NCI-H2107 (cell line): ENCODE results near the gene IFNG-AS1.

ENCODE experiments used
- DNase-seq: peaks from one replicate; lab custom pipeline; 2025; lab: John Stamatoyannopoulos, UW

The IFNG-AS1 gene

DNA sequence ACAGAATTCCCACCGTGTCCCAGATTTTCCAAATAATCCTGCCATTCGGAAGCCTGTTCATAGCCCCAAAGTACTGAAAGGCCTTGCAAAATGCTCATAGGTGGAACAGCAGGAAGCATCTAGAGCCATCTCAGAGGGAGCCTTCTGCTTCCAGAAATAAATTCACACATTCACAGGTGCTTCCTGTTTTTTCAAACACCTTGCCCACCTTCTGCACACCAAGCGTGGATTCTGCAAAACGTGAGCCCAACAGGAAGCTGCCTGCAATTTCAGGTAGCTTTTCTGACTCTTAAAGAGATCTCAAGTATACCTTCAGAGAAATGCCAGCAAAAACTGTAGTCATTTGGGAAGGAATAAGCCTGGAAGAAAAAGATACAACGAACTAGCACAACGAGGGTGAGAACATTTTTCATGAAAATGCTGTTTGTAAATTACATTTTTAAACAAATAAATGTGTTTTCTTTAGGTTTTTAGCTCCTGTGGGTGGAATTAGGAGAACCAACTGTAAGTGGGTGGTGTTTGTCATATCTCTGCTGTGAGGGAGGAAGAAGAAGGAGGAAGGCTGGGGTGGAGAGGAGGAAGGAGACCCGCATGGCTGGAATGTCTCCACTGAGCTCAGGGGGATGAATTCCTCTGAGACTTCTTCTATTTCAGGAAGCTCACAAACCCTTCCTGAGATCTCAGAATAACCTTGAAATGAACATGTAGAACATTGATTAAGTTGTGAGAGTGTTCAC lies at the start of gene IFNG-AS1:
TSS of gene IFNG-AS1 (plus strand) at position 264 of the 737 bp plus-strand sequence.
- no peak for DNase-seq

DNA sequence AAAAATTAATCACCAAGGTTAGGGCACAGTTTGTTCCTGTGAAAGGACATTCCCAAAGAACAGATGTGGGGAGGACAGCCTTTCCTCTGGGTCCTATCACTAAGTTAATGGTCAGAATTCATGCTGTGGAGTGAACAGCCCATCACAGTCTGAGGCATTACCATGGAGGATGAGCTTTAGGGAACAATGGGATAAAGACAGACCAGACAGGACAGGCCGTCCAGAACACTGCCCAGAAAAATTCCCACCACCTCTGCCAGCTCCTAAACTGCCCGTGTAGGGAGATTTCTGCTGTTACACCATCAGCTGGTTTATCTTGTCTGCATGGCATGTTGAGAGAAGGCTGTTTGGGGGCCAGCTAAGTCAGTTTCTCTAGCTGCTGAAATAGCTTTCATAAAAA lies 49.6 kb upstream of the IFNG-AS1 start:
- no peak for DNase-seq

DNA sequence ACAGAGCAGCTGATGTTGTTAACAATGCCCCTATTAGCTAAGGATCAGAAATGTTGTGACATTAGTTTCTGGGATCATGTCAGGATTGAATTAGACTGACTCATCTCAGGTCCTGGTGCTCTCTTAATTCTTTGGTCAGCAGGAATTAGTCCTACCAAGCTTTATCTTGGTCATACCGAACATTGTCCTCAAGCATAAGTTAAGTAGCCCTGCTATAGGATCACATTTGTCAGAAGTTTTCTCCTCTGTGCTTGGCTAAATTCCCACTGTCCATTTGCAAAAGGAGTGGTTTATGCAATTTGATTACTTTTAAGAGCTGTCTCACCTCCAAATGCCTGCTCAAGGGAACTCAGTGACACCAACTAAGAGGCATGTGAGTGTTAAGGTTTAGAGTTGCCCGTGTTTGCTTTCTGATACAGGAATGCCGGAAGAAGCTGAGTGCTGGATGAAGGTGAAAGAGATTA lies 48.4 kb upstream of the IFNG-AS1 start:
- no peak for DNase-seq

DNA sequence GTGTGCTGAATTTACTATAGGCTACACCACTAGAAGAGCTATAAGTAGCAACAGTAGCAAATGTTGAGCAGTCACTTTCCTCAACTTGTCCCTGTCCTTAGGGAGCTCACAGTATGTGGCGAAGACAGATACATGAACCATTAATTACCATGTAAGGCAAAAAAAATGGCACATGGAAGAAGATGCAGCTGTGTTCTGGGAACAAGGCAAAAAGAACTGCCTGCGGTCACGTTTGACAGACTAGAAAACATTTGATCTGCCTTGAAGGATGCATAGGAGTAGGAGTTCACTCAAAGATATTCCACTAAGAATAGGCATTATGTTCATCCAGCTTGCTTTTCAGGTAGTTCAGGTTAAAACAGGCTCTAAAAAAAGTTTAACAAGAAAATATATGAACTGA lies 46.5 kb upstream of the IFNG-AS1 start:
- DNase-seq = no peak

DNA sequence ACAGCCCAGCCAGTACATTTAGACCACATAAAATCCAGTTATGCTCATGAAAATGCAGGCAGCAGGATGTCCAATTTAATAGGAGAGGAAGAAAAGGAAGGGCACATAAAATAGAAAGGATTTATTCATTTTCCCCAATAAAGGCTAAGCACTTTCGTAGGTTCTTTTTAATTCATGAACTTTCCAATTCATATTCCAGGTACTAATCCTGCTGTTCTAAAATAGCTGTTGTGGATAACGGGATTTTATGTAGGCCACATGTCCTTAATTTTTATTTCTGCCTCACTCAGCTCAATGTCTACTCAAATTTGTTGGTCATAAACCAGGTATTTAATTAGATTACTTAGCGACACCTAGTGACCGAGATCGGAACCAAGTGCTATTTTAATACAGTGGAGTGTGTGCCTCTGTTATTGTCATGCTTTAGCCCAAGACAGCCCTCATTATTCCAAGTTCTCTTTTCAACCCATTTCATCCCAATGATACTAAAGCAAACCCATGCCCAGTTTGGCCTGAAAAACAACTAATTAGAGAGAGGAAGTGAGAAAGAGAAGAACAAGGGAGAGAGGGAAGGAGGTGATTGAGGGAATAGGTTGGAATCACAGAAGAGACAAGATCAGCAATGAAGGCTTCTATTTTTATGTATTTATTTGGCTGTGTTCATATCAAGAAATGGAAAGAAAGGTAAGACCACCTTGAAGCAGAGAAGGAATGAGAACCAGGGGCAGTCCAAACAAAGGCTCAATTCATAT lies 45.9 kb upstream of the IFNG-AS1 start:
- peak; percentile 58 for DNase-seq

DNA sequence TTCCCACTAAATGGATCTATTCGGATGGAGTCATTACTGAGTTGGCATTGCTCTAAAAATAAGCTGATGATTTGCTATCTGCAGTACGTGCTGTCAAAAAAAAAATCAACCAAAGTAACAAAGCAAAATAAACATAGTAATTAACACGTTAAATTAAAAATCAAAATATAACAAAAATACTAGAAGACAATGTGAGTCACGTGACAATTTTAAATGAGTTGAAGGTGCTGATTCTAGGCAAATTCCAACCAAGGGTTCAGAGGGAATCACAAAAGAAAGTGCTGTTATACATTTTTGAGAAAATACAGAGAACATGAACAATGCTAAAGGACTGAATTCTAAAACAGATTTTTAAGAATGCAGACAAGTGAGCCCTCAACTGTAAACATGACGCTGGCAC lies 45.2 kb upstream of the IFNG-AS1 start:
- no peak for DNase-seq

DNA sequence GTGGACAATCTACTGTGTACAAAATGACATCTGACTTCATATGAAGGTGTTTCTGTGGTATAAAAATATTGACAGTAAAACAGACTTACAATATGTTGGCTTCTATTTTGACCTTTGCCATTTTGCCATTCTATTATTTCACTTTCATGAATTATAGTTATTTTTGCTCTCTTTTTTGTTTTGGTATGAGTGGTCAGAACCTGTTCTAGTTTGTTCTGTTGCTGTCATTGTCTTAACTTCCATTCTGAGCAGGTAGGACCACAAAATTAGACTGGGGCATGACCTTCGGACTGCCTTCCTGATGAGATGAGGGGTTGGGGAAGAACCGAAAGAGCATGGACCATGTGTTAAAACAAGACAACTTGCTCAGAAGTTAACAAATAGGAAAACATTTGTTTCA lies 36.5 kb upstream of the IFNG-AS1 start:
- no peak for DNase-seq

DNA sequence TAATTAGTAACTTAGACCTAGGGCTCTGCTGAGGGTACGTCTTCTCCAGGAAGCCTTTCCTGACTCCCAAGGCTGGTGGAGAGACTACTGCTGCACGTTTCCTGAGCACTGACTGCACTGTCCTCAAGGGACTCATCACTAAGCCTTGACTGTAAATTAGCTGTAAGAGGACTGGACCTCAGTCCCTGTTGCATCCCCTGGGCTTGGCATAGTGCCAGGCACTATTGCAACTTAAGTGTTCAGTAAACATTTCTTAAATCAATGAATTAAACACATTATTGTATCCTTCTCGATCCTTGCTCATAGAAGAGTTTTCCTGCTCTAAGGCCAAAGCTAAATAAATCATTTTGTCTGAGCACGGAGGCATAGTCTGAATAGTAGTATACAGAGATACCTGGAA lies 31.9 kb upstream of the IFNG-AS1 start:
- no peak for DNase-seq

DNA sequence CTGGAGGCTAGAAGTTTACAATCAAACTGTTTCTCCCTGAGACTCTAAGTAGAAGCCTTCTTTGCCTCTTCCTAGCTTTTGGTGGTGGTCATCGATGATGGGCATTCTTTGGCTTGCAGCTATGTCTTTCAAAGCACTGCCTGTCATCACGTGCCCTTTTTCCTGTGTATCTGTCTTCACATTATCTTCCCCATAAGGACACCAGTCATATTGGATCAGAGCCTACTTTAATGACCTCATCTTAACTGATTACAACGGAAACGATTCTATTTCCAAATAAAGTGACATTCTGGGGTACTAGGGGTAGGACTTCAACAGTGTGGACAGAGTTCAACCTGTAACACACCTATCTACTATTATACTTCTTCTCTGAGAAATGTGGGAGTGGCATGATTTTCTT lies 31.1 kb upstream of the IFNG-AS1 start:
- DNase-seq = no peak

DNA sequence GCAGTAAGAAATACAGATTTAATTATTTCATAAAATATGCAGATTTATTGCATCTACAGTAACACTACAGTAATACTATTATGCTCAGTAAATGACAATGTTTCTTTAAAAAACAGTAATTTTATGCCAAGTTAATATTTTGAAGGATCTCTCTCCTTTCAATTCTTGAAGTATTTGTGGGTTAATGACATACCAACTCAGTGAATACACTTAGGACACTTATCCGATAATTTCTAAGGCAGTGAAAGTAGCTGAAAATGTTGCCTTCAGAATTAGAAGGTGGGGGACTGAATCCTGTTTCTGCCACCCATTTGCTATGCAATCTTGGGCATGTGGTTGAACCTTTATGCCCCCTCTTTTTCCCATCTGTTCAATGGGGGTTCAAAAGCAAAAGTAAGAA lies 24.8 kb upstream of the IFNG-AS1 start:
- DNase-seq = no peak

DNA sequence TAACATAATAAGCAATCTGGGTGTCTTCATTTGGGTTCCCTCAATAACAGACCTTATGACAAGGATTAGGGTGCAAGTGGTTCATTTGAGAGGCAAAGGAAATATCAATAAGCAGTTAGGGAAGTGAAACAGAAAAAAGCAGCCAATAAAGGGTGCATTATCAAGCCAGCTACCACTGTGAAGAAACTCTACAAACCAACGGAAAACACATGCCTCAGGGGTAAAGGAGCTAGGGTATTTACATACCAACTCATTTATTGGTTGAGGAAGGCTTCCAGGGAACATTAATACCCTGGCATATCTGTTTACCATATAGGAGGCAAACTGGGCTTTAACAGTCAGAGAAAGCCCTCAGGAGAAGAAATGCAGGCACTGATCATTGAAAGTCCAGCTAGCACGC lies 22.7 kb upstream of the IFNG-AS1 start:
- no peak for DNase-seq

DNA sequence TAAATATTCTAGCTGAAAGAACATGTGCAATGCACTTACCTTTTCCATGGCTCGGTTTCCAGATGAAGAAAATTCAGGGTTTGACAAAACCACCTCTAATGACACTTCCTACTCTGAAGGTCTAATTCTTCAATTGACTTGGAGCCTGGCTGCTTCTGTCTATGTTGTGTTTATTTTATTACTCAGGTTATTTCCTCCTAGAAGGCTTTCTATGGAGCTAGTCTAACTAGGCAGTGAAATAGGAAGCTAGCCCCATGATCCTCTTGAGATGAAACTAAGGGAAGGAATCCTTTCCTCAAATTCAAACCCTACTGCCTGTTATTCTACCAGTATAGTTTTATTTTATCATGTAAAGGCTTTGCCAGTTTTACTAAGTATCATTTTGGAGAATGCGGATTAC lies 20.9 kb upstream of the IFNG-AS1 start:
- DNase-seq = no peak

DNA sequence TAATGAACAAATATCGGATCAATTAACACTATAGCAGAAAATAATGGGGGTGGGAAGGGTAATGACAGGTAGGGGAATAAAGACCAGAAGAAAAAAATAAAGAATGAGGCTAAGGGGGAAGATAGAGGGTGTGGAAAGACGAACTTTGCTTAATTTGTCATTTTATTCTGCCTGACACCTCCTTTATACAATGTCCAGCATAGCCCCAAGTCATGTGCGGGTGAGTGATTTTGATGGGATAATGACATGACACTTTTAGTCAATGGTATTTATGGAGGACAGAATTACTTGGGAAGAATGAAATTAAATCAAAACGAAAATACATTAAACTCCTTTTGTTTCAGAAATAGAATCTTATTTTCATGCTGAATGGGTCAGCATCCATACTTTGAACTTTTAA lies 20.5 kb upstream of the IFNG-AS1 start:
- no peak for DNase-seq

DNA sequence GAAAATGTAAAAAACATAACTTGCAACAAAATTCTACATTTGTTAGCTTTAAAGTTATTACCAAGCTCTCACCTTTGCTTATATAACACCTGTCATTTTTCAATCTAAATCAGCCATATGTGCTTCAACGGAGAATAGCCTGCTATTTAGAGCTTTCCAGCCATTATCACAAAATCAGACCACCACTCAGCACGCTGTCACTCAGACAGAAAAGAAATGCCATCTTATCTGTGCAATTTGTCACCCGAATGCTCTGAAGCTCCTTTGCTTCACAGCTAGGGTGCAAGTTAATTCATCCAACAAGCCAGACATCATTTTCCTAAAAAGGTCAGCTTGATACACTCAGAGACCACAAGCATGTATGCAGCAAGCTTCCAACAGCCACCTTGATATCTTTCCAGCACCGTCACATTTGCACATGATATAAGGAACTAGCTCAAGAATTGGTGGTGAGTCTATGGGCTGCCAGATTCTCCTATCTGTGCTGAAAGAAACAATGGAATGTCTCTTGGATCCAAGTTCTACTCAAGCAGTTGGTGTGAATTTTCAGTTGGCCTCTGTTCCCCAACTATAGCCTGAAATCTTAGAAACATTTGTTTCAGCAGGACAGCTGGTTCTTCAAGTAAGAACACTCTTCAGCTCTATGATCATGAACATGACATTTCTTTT lies 20.0 kb upstream of the IFNG-AS1 start:
- no peak for DNase-seq

DNA sequence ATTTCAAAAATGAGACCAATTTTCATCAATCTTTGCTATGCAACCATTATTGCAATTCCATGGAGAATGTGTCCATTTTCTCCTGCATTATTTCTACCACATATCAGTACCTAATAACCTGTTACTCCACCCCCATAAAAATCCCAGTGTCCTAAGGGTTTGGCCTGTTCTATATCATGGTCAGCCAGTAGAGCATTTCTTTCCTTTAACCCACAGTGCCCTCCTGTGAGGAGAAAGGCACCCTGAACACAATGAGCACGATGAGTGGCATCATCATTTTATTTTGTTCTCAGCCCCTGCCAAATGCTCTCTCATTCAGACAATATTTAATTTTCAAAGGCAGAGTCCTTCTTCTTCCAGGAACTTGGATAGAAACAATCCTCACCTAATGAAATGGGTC lies 11.6 kb upstream of the IFNG-AS1 start:
- no peak for DNase-seq

DNA sequence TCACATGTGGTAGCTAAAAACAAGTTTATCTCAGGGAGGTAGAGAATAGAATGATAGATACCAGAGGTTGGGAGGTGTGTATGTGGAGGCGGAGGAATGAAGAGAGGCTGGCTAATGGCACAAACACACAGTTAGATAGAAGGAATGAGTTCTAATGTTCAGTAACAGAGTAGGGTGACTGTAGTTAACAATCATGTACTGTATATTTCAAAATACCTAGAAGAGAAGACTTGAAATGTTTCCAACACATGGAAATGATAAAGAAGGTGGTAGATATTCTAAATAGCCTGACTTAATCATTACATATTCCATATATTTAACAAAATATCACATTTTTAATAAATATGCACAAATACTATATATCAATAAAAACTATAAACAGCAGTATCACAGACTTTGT lies 8.9 kb upstream of the IFNG-AS1 start:
- no peak for DNase-seq

DNA sequence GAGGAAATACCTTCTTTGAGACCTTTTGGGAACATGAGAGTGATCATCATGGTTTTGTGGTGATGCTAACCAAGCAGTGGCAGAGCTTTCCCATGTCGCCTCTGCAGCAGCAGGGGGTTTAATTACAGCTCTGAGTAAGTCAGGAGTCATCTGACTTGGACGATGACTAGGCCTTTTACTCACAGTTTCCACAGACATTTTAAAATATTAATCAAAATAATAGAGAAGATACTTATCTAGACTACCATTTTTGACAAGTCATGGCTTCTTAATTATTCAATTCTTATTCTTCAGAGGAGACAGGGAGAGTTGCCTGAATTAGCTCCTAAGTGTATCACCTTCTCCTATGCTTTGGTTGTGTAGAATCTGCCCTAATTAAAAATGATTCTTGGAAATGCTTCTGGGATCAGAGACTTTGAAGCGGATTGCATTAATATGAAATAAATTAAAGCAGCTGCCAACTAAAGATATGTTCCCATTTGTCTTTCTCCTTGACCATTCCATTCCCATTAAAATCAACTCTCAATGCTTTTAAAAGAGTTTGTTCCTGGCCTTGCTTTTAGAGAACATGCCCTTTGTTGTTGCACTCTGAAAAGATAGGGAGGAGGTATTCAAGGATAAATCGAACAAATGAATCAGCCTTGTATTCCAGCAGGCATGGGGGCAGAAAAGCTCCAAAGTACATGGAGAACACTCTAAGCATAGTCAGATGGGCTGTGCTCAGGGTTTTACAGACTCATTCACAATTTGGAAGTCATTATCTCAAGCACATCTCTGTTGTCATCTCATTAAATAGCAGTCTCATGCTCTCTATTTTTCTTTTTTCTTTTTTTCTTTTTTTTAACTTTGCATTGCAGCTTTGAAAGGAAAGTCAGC lies 7.7 kb upstream of the IFNG-AS1 start:
- DNase-seq = no peak

DNA sequence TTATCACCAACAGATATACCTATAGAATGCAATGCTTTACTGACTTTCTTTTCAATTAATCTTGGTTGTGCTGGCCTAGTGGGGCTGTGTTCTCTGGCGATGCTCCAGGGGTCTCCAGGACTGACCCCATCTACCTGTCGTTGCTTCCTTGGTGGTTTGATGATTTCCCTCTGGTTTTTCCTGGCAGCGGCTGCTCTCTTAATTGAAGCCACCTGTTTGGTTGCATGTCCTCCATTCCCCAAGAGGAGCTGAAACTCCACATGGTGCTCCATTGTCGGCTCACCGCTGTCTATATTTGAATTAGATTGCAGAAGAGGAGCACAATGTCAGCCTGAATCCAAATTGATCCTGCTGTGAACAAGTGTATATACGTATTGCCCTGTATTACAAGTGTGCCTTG lies 7.1 kb upstream of the IFNG-AS1 start:
- DNase-seq = no peak

DNA sequence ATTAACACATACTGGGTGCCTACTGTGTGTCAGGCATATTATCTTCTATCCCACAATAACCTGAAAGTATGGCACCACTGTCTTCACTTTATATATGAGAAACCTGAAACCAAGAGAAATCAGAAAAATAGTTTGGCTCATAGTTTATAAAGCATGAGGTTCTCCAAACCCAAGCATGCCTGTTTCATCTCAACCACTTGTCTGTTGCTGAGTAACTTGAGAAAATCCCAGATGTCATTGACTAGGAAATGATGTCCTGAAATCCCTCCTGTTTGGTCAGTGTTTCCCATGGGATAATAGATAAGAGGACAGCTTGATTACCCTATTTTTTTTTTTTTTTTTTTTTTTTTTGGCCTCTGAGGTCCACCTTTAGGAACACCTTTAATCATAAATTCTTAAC lies 2.6 kb upstream of the IFNG-AS1 start:
- DNase-seq = no peak

DNA sequence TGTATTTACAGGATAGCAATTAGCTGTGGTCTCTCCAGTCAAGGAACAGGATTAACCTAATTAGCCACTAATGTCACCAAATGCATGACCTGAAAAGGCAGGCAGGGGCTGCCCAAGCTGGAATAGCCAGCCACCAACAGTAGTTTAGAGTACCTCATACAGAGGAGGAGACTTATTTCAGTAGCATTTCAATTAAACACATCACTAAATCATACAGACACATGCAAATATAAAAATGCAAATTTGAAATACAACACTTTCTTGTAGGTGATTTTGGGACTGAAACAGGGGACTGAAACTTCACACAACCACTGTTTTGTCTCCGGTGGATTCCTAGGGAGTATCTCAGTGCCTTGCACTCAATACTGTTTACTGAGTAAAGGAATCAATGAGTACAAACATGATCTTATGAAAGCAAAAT lies 636 bp upstream of the IFNG-AS1 start:
- DNase-seq = no peak

DNA sequence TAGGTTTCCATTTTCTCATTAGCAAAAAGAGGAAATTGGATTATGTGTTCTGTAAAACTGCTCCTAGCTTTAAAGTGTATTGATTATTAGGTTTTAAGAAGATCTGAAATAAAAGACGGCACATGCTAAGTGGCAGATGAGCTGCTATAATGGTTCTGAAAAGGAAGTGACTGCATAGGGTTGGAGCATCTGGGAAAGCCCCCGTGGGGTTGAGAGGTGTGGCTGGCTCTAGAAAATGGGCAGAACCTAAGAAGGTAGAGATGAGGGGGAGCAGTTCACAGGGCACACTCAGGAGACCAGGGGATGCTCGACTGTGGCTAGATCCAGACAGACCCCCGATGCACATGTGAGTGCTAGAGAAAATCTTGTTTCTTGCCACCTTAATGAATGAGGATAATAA lies 1.9 kb downstream of the IFNG-AS1 start:
- DNase-seq = no peak

DNA sequence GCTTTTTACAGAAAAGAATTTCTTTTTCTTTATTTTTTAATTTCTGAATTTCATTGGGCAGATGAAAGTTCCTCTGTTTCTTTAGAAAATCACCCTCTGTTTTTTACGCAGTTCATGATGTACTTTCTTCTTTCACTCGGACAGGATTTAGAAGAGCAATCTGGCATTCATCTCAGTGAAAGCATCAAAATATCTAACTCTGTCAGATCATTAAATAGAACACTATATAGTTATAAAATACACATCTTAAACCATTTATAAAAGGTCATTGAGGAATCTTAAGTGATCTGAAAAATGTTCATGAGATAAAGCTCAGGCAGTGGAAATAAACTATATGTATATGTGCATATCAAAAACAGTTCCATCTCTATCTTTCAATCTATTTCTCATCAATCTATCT lies 3.9 kb downstream of the IFNG-AS1 start:
- no peak for DNase-seq
